NOMO-1 treated with dmso at 0.1 percent for 144 hours (cell line): Measurements from ENCODE around the gene ASB2.

Source experiments
- DNase-seq: peaks from one replicate; lab custom pipeline; 2025; ENCODE audit not compliant: unreplicated experiment; lab: John Stamatoyannopoulos, UW

The ASB2 gene

GRCh38 chr14:93950948-93951634 lies 25.3 kb downstream of the ASB2 start:
- DNase-seq = no peak

- DNase-seq = no peak
Measured at GRCh38 chr14:93949511-93950075, 26.8 kb downstream of the ASB2 start.

GRCh38 chr14:93947282-93947681 lies 29.1 kb downstream of the ASB2 start:
- DNase-seq = no peak

- no peak for DNase-seq
Measured at GRCh38 chr14:93946541-93947090, 29.8 kb downstream of the ASB2 start.

- DNase-seq = no peak
Measured at GRCh38 chr14:93946104-93946503, 30.3 kb downstream of the ASB2 start.

- no peak for DNase-seq
Measured at GRCh38 chr14:93945070-93945399, 31.3 kb downstream of the ASB2 start.

GRCh38 chr14:93944348-93945069 lies 31.9 kb downstream of the ASB2 start:
- no peak for DNase-seq

GRCh38 chr14:93943930-93944329 lies 32.4 kb downstream of the ASB2 start:
- DNase-seq = no peak

- DNase-seq = no peak
Measured at GRCh38 chr14:93943052-93943451, 33.3 kb downstream of the ASB2 start.

- DNase-seq = no peak
Measured at GRCh38 chr14:93941293-93941910, 35.0 kb downstream of the ASB2 start.

GRCh38 chr14:93940437-93940836 lies 35.9 kb downstream of the ASB2 start:
- no peak for DNase-seq

- no peak for DNase-seq
Measured at GRCh38 chr14:93939304-93940229, 36.8 kb downstream of the ASB2 start.

GRCh38 chr14:93938751-93939303 lies 37.5 kb downstream of the ASB2 start:
- DNase-seq = no peak

GRCh38 chr14:93937519-93937918 lies 38.9 kb downstream of the ASB2 start:
- DNase-seq = no peak

GRCh38 chr14:93936926-93937325 lies 39.4 kb downstream of the ASB2 start:
- no peak for DNase-seq

GRCh38 chr14:93936245-93936644 lies 40.1 kb downstream of the ASB2 start:
- no peak for DNase-seq

GRCh38 chr14:93935213-93935612 lies 41.2 kb downstream of the ASB2 start:
- no peak for DNase-seq

GRCh38 chr14:93932642-93933041 lies 43.7 kb downstream of the ASB2 start:
- no peak for DNase-seq

GRCh38 chr14:93930989-93931307 lies 45.4 kb downstream of the ASB2 start:
- no peak for DNase-seq

- DNase-seq = no peak
Measured at GRCh38 chr14:93930296-93930988, 45.9 kb downstream of the ASB2 start.
